GM23248 (cell line): ENCODE results near the gene INAFM1. TPM values are rescaled to one million over a fixed set of nuclear protein-coding genes. Genes with fewer than 3 reads are reported as not detected.

ENCODE experiments used
- DNase-seq: peaks from one replicate; pipeline ENCODE4 v3.0.0-alpha.2; 2015
- H2AFZ ChIP-seq: fragments of 200-600 bp; sonication (generic); 2 replicates; pipeline ENCODE4 v1.6.1; 2016; ENCODE audit warnings: antibody characterized with exemption
- H3F3A ChIP-seq: fragments of 200-600 bp; sonication (generic); 2 replicates; pipeline ENCODE4 v1.6.1; 2016; ENCODE audit warnings: mild to moderate bottlenecking, antibody characterized with exemption, mixed run types; ENCODE audit not compliant: insufficient read depth
- H3K27ac ChIP-seq: fragments of 200-600 bp; sonication (generic); 2 replicates; pipeline ENCODE4 v1.5.1; 2016; ENCODE audit warnings: mild to moderate bottlenecking
- H3K27me3 ChIP-seq: fragments of 200-600 bp; sonication (generic); replicated peaks from 2 replicates; pipeline ENCODE4 v1.6.1; 2016; ENCODE audit warnings: mild to moderate bottlenecking; ENCODE audit not compliant: insufficient read depth
- H3K36me3 ChIP-seq: fragments of 200-600 bp; sonication (generic); 2 replicates; pipeline ENCODE4 v1.6.1; 2016; ENCODE audit warnings: low read depth, mild to moderate bottlenecking
- H3K4me1 ChIP-seq: fragments of 200-600 bp; sonication (generic); 2 replicates; pipeline ENCODE4 v1.6.1; 2016; ENCODE audit warnings: mild to moderate bottlenecking; ENCODE audit not compliant: insufficient read depth
- H3K4me2 ChIP-seq: fragments of 200-600 bp; sonication (generic); one replicate; pipeline ENCODE4 v1.6.1; 2016; ENCODE audit warnings: mild to moderate bottlenecking; ENCODE audit not compliant: unreplicated experiment
- H3K4me3 ChIP-seq: fragments of 200-600 bp; sonication (generic); 2 replicates; pipeline ENCODE4 v1.5.1; 2016; ENCODE audit warnings: mild to moderate bottlenecking
- H3K79me2 ChIP-seq: fragments of 200-600 bp; sonication (generic); 2 replicates; pipeline ENCODE4 v1.6.1; 2016; ENCODE audit warnings: mild to moderate bottlenecking; ENCODE audit not compliant: insufficient read depth
- H3K9ac ChIP-seq: fragments of 200-600 bp; sonication (generic); 2 replicates; pipeline ENCODE4 v1.6.1; 2016; ENCODE audit warnings: mild to moderate bottlenecking
- H3K9me2 ChIP-seq: fragments of 200-600 bp; sonication (generic); 2 replicates; pipeline ENCODE4 v1.6.1; 2016; ENCODE audit warnings: mixed run types, mild to moderate bottlenecking, moderate library complexity; ENCODE audit not compliant: insufficient read depth
- H3K9me3 ChIP-seq: fragments of 200-600 bp; sonication (generic); one replicate; pipeline ENCODE4 v1.6.1; 2017; ENCODE audit warnings: low read depth
- H4K20me1 ChIP-seq: fragments of 200-600 bp; sonication (generic); 2 replicates; pipeline ENCODE4 v1.6.0; 2016; ENCODE audit not compliant: insufficient read depth
- EZH2 ChIP-seq: fragments of 200-600 bp; sonication (generic); IDR thresholded peaks from 2 replicates; pipeline ENCODE4 v1.6.1; 2018; ENCODE audit warnings: antibody characterized with exemption, mild to moderate bottlenecking; ENCODE audit not compliant: insufficient read depth, poor library complexity, severe bottlenecking
- EZH2phosphoT487 ChIP-seq: fragments of 200-600 bp; sonication (generic); IDR thresholded peaks from 2 replicates; pipeline ENCODE4 v1.6.1; 2018; ENCODE audit warnings: antibody characterized with exemption, moderate library complexity, mild to moderate bottlenecking, low read depth; ENCODE audit not compliant: insufficient read depth
- WGBS, 2 experiments: methylation state at CpG; one replicate each; pipeline ENCODE4 v1.1.6; 2015 to 2017; ENCODE audit warnings: low lambda C conversion rate in 2 of 2, low coverage in 1 of 2; ENCODE audit errors: missing lambda C conversion rate in 2 of 2; 5-methylcytosine and 5-hydroxymethylcytosine counted together
- in situ Hi-C: fragments of 300-500 bp; cut with MboI; formaldehyde crosslinking; loops from 2 replicates; pipeline ENCODE4 v1.15.0; 2020
- polyA plus RNA-seq: library from polyadenylated mRNA; unstranded; fragments of >200 nt; fragmentation: Nextera tagmentation; extraction: Ambion mirVana; gene quantifications from 2 replicates; pipeline ENCODE4 v1.2.1, GENCODE V29; 2016
- total RNA-seq: library from RNA; depleted of rRNA; stranded (reverse); fragments of >200 nt; shearing (Covaris generic); gene quantifications from 2 replicates; pipeline ENCODE4 v1.2.3, GENCODE V29; 2014

INAFM1 gene
- total and polyA plus RNA-seq, 2 experiments from 2014 or later: 5.2 to 14.1 TPM

DNA sequence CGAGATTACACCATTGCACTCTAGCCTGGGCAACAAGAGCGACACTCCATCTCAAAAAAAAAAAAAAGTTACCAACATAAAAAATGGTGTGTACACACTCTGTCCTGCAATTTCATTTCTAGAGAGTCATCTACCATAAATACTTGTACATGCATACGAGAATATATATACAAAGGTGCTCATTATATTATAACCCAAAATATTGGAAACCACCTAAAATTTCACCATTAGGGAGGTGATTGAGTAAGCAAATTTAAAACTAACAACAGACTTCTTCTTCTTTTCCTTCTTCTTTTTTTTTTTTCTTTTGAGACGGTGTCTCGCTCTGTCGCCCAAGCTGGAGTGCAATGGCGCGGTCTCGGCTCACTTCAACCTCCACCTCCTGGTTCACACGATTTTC lies 27.6 kb downstream of the INAFM1 start:
- H3K27me3 ChIP-seq: no peaks in the 10 kb centered on the region
- H3K4me2 ChIP-seq: no peak overlapping the region
- DNase-seq: no peak
- no peaks in the 10 kb centered on the region for H3K79me2 ChIP-seq
- H3K9ac ChIP-seq: no peak overlapping the region
- no peaks in the 10 kb centered on the region for H3K9me2 ChIP-seq
- 89 to 95% methylated on average over 10 of the region's 10 CpGs for WGBS, 2 experiments
- H3K9me3 ChIP-seq: no peaks in the 10 kb centered on the region
- no peak for TF ChIP-seq EZH2
- no peaks in the 10 kb centered on the region for H3K36me3 ChIP-seq
- peaks cover 6% of the 10 kb centered on the region for H3K4me1 ChIP-seq
- no peaks in the 10 kb centered on the region for H4K20me1 ChIP-seq
- H3K4me3 ChIP-seq: no peak overlapping the region
- H2AFZ ChIP-seq: no peak overlapping the region
- in situ Hi-C loops: no loop called here
- H3K27ac ChIP-seq: no peak overlapping the region
- no peaks in the 10 kb centered on the region for H3F3A ChIP-seq

DNA sequence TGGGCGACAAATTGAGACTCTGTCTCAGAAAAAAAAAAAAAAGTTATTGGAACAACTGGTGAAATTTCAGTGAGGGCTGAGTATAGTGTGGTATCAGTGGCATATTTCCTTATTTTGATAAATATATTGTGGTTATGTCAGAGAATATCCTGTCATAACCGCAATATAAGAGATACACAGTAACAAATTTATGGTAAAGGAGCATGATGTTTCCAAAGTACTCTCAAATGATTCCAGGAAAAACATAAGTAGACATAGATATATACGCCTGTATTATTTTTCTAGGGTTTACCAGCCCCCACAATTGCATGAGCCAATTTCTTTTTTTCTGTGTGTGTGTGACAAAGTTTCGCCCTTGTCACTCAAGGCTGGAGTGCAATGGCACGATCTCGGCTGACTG lies 29.3 kb downstream of the INAFM1 start:
- Histone ChIP-seq H3K79me2 (no peaks in the 10 kb centered on the region), H3K4me1 (peaks cover 12% of the 10 kb centered on the region), H3K4me3 (no peak overlapping the region), H3K9ac (no peak overlapping the region), H3K27ac (no peak overlapping the region), H3K4me2 (no peak overlapping the region), H3K9me2 (no peaks in the 10 kb centered on the region), H3F3A (no peaks in the 10 kb centered on the region), H2AFZ (no peak overlapping the region), H3K9me3 (no peaks in the 10 kb centered on the region), H3K36me3 (no peaks in the 10 kb centered on the region), H4K20me1 (no peaks in the 10 kb centered on the region), H3K27me3 (no peaks in the 10 kb centered on the region)
- in situ Hi-C loops: no loop called here
- WGBS, 2 experiments: 90 to 94% methylated on average over 6 of the region's 6 CpGs
- no peak for TF ChIP-seq EZH2
- TF ChIP-seq EZH2phosphoT487: no peak
- no peak for DNase-seq

DNA sequence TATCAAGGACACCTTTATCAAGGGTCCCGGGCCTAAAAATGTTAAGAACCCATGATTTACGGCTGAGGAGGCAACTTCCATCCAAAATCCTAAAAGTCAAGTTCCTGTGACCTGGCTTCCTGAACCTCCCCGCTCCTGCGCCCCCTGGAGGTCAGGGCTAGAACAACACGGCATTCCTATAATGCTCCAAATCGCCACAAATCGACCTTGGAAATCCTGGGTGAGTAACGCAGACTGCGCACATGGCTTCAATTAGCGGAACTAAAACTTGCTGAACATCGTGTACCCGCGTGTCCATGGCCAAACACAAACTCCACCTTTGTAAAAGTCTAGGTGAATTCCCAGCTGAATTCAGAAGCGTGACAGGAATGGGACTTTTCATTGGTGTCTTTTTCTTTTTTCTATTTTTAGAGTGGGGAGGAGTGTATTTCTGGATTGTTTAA lies 30.6 kb downstream of the INAFM1 start:
- Histone ChIP-seq H3K4me2 (peak overlapping the region; percentile 95), H3K9me3 (no peaks in the 10 kb centered on the region), H3K79me2 (no peaks in the 10 kb centered on the region), H3K36me3 (no peaks in the 10 kb centered on the region), H3K9ac (peak overlapping the region; percentile 41; the same call in 1 of the 2 replicates), H3K9me2 (no peaks in the 10 kb centered on the region), H2AFZ (peak overlapping the region; percentile 65), H3K4me1 (peaks cover 16% of the 10 kb centered on the region), H3K27me3 (no peaks in the 10 kb centered on the region), H3F3A (no peaks in the 10 kb centered on the region), H4K20me1 (no peaks in the 10 kb centered on the region), H3K27ac (peak overlapping the region; percentile 47; the same call in 1 of the 2 replicates), H3K4me3 (peak overlapping the region; percentile 68)
- DNase-seq: peak; percentile 95
- in situ Hi-C loops: no loop called here
- TF ChIP-seq EZH2 (no peak), EZH2phosphoT487 (no peak)
- WGBS, 2 experiments: 1% methylated on average over 14 of the region's 14 CpGs

DNA sequence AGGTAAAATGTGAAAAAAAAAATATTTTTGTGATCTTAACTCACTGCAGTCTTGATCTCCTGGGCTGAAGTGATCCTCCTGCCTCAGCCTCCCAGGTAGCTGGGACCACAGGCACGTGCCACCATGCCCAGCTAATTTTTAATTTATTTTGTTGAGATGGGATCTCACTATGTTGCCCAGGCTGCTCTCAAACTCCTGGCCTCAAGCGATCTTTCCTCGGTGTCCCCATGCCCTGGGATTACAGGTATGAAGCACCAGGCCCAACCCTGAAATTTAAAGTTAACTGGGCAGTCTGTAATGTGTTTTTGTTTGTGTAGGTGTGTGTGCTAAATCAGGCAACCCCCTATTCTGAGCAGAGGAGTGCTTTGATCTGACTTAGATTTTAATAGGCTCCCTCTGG lies 31.6 kb downstream of the INAFM1 start:
- H3K4me1 ChIP-seq: peaks cover 16% of the 10 kb centered on the region
- 66 to 71% methylated on average over 3 of the region's 3 CpGs for WGBS, 2 experiments
- no peaks in the 10 kb centered on the region for H3K79me2 ChIP-seq
- DNase-seq: no peak
- no peak for TF ChIP-seq EZH2
- TF ChIP-seq EZH2phosphoT487: no peak
- no peak overlapping the region for H3K27ac ChIP-seq
- no peak overlapping the region for H3K4me2 ChIP-seq
- no peaks in the 10 kb centered on the region for H3K9me3 ChIP-seq
- H4K20me1 ChIP-seq: no peaks in the 10 kb centered on the region
- no peaks in the 10 kb centered on the region for H3K36me3 ChIP-seq
- H2AFZ ChIP-seq: no peak overlapping the region
- H3K9me2 ChIP-seq: no peaks in the 10 kb centered on the region
- H3F3A ChIP-seq: no peaks in the 10 kb centered on the region
- in situ Hi-C loops: no loop called here
- no peak overlapping the region for H3K4me3 ChIP-seq
- no peak overlapping the region for H3K9ac ChIP-seq
- H3K27me3 ChIP-seq: no peaks in the 10 kb centered on the region

DNA sequence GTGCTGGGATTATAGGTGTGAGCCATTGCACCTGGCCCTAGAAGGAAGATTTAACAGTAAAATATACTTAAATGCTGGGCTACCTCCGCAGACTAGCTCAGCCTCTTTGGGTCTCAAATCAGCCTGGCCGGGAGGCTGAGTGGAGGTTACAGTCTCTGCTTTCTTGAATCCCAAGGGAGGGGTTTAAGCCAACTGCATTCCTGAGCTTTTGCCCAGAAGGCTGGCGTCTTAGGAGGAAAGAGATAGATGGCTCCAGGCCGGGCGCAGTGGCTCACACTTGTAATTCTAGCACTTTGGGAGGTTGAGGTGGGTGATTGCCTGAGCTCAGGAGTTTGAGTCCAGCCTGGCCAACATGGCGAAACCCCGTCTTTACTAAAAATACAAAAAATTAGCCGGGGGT lies 34.4 kb downstream of the INAFM1 start:
- Histone ChIP-seq H3K4me1 (peaks cover 16% of the 10 kb centered on the region), H3F3A (no peaks in the 10 kb centered on the region), H2AFZ (no peak overlapping the region), H3K4me3 (no peak overlapping the region), H4K20me1 (no peaks in the 10 kb centered on the region), H3K4me2 (peak overlapping the region; percentile 46), H3K9ac (no peak overlapping the region), H3K9me3 (no peaks in the 10 kb centered on the region), H3K27me3 (no peaks in the 10 kb centered on the region), H3K36me3 (no peaks in the 10 kb centered on the region), H3K79me2 (no peaks in the 10 kb centered on the region), H3K9me2 (no peaks in the 10 kb centered on the region), H3K27ac (no peak overlapping the region)
- in situ Hi-C loops: no loop called here
- WGBS, 2 experiments: 28 to 33% methylated on average over 8 of the region's 8 CpGs
- peak; percentile 64 for DNase-seq
- TF ChIP-seq EZH2phosphoT487 (no peak), EZH2 (no peak)
